ENCODE measurements around the gene LETMD1. TPM values are rescaled to one million over a fixed set of nuclear protein-coding genes. Genes with fewer than 3 reads are reported as not detected.

LETMD1 gene
- total RNA-seq, 2 experiments from 2014 or later: 51.8 to 54.1 TPM

DNA sequence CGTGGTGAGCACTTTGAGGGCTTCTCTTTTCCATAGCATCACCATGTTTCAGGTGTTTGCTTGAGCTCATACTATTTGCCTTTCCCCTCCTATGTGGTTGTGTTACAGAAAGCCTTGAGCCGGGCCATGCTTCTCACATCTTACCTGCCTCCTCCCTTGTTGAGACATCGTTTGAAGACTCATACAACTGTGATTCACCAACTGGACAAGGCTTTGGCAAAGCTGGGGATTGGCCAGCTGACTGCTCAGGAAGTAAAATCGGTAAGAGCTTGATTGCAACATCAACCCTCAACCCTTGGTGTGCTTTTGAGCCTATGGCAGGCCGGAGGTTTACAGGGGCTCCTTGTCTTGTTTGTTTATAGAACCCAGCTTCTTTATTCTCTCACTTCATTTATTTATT lies 8.1 kb downstream of the LETMD1 start:
- Histone ChIP-seq H3K36me3 (ENCODE audit: insufficient read depth, low read length) (peaks cover 86% of the 10 kb centered on the region), H3K27me3 (ENCODE audit: control insufficient read depth in 1 of 2, insufficient read depth in 2 of 2, low read length in 2 of 2) (no peaks in the 10 kb centered on the region), H3K4me1 (ENCODE audit: insufficient read depth, low read length) (no peaks in the 10 kb centered on the region), H3K9me3 (ENCODE audit: control insufficient read depth in 1 of 2, insufficient read depth in 1 of 2, low read length in 2 of 2) (no peaks in the 10 kb centered on the region), H3K27ac (ENCODE audit: low read depth in 1 of 2, low read length in 2 of 2) (no peak overlapping the region), H3K4me3 (ENCODE audit: low read length) (no peak overlapping the region)
- ATAC-seq (ENCODE audit: poor library complexity): no peak
- H3K4me1 Mint-ChIP-seq (ENCODE audit: low read depth): peaks cover 6% of the 10 kb centered on the region
- peaks cover 89% of the 10 kb centered on the region for H3K36me3 Mint-ChIP-seq (ENCODE audit: low read depth)
- POLR2A ChIA-PET: interaction anchor here (1.3 kb wide), 1 partner anchor 27 kb away, joined by 3 read pairs; the partner anchor contains the start of gene CSRNP2
- DNase-seq: peak in 1 of 14 experiments; percentile 20
- no peak overlapping the region for H3K4me3 Mint-ChIP-seq
- intact Hi-C loops (cut with DNase I, micrococcal nuclease): no loop called here
- H3K27ac Mint-ChIP-seq: no peak overlapping the region
- TF ChIP-seq, protein P1, sequence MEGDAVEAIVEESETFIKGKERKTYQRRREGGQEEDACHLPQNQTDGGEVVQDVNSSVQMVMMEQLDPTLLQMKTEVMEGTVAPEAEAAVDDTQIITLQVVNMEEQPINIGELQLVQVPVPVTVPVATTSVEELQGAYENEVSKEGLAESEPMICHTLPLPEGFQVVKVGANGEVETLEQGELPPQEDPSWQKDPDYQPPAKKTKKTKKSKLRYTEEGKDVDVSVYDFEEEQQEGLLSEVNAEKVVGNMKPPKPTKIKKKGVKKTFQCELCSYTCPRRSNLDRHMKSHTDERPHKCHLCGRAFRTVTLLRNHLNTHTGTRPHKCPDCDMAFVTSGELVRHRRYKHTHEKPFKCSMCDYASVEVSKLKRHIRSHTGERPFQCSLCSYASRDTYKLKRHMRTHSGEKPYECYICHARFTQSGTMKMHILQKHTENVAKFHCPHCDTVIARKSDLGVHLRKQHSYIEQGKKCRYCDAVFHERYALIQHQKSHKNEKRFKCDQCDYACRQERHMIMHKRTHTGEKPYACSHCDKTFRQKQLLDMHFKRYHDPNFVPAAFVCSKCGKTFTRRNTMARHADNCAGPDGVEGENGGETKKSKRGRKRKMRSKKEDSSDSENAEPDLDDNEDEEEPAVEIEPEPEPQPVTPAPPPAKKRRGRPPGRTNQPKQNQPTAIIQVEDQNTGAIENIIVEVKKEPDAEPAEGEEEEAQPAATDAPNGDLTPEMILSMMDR (IDR thresholded peaks at IDR 0.05): no peak
- H3K9me3 Mint-ChIP-seq: no peaks in the 10 kb centered on the region
- CTCF ChIA-PET: no interaction called here
- no peaks in the 10 kb centered on the region for H3K27me3 Mint-ChIP-seq

DNA sequence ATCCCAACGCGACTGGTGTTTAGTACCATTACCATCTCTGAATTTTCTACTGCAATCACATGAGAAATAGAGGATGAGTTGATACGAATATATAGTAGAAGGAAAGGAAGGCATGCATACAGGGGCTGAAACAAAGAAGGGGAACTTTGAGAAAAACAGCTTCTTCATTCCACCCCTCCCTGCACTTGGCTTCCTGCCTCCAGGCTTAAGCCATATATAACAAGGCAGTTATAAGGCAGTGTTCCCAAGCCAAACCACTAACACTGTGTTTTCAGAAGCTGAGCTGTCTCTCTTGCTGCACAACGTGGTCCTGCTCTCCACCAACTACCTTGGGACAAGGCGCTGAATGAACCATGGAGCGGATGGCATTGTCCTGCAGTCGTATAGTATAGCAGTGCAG lies 11.0 kb downstream of the LETMD1 start:
- TF ChIP-seq, protein P1 (IDR thresholded peaks at IDR 0.05): no peak
- Mint-ChIP-seq H3K27ac (no peak overlapping the region), H3K27me3 (no peaks in the 10 kb centered on the region), H3K9me3 (no peaks in the 10 kb centered on the region), H3K36me3 (ENCODE audit: low read depth) (peaks cover 92% of the 10 kb centered on the region), H3K4me1 (ENCODE audit: low read depth) (no peaks in the 10 kb centered on the region), H3K4me3 (no peak overlapping the region)
- Histone ChIP-seq H3K4me3 (ENCODE audit: low read length) (no peak overlapping the region), H3K9me3 (ENCODE audit: control insufficient read depth in 1 of 2, insufficient read depth in 1 of 2, low read length in 2 of 2) (no peaks in the 10 kb centered on the region), H3K36me3 (ENCODE audit: insufficient read depth, low read length) (peaks cover 88% of the 10 kb centered on the region), H3K27me3 (ENCODE audit: control insufficient read depth in 1 of 2, insufficient read depth in 2 of 2, low read length in 2 of 2) (no peaks in the 10 kb centered on the region), H3K27ac (ENCODE audit: low read depth in 1 of 2, low read length in 2 of 2) (no peak overlapping the region), H3K4me1 (ENCODE audit: insufficient read depth, low read length) (no peaks in the 10 kb centered on the region)
- POLR2A ChIA-PET: no interaction called here
- no peak for DNase-seq
- intact Hi-C loops (cut with DNase I, micrococcal nuclease): no loop called here
- CTCF ChIA-PET: no interaction called here
- no peak for ATAC-seq (ENCODE audit: poor library complexity)

DNA sequence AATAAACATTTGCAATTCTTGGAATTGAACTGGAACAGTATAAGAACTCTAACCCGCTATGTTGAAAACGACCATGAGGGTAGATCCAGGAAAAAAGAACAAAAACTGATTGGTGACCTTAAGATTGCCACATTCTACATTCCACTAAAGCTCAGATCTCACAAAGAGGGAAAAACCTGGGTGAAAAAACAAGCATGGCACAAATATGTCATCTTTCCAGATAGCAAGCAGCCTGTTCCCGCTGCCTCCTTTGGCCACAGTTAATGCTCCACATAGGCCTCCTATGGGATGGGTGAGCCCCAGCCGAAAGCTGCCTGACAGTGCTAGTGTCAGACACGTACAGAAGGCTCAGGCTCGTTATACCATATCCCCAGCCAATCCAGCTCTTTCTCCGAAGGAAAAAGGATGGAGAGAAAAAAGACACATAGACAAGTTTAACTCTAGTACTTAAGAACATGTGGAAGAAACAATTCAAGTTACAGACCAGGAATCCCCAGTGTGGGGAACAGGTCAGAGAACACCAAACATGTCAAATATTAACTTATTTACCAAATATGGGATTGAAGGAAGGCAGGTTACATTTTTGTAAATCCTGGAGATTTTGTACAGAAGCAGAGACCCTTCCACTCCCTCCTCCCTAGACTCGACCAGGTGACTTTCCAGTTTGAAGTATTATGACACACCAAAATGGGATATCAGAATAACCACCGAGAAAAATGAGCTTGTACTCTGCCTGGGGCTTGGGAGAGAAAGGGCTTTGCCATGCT lies 14.7 kb downstream of the LETMD1 start:
- Histone ChIP-seq H3K4me1 (ENCODE audit: insufficient read depth, low read length) (no peaks in the 10 kb centered on the region), H3K4me3 (ENCODE audit: low read length) (no peak overlapping the region), H3K9me3 (ENCODE audit: control insufficient read depth in 1 of 2, insufficient read depth in 1 of 2, low read length in 2 of 2) (no peaks in the 10 kb centered on the region), H3K27ac (ENCODE audit: low read depth in 1 of 2, low read length in 2 of 2) (no peak overlapping the region), H3K27me3 (ENCODE audit: control insufficient read depth in 1 of 2, insufficient read depth in 2 of 2, low read length in 2 of 2) (no peaks in the 10 kb centered on the region), H3K36me3 (ENCODE audit: insufficient read depth, low read length) (peaks cover 88% of the 10 kb centered on the region)
- H3K27me3 Mint-ChIP-seq: no peaks in the 10 kb centered on the region
- intact Hi-C loops (cut with DNase I, micrococcal nuclease): no loop called here
- peaks cover 92% of the 10 kb centered on the region for H3K36me3 Mint-ChIP-seq (ENCODE audit: low read depth)
- no peaks in the 10 kb centered on the region for H3K9me3 Mint-ChIP-seq
- DNase-seq (no peak), ATAC-seq (ENCODE audit: poor library complexity) (no peak)
- H3K27ac Mint-ChIP-seq: peak overlapping the region; percentile 42
- no peaks in the 10 kb centered on the region for H3K4me1 Mint-ChIP-seq (ENCODE audit: low read depth)
- ChIA-PET CTCF (no interaction called here), POLR2A (interaction anchor here (1.2 kb wide), 1 partner anchor 21 kb away, joined by 4 read pairs; no protein-coding TSS in a partner anchor)
- TF ChIP-seq, protein P1 (IDR thresholded peaks at IDR 0.05): no peak
- no peak overlapping the region for H3K4me3 Mint-ChIP-seq

Measured in CD4-positive, alpha-beta T cell (primary cell).